ENCODE data around the gene ZNF423. TPM values are rescaled to one million over a fixed set of nuclear protein-coding genes. Genes with fewer than 3 reads are reported as not detected.

Gene ZNF423
- total and polyA plus RNA-seq, 9 of the 15 experiments (the other 6 are each of a cell fraction or from before 2014, with no cell fraction given) = not detected

DNA sequence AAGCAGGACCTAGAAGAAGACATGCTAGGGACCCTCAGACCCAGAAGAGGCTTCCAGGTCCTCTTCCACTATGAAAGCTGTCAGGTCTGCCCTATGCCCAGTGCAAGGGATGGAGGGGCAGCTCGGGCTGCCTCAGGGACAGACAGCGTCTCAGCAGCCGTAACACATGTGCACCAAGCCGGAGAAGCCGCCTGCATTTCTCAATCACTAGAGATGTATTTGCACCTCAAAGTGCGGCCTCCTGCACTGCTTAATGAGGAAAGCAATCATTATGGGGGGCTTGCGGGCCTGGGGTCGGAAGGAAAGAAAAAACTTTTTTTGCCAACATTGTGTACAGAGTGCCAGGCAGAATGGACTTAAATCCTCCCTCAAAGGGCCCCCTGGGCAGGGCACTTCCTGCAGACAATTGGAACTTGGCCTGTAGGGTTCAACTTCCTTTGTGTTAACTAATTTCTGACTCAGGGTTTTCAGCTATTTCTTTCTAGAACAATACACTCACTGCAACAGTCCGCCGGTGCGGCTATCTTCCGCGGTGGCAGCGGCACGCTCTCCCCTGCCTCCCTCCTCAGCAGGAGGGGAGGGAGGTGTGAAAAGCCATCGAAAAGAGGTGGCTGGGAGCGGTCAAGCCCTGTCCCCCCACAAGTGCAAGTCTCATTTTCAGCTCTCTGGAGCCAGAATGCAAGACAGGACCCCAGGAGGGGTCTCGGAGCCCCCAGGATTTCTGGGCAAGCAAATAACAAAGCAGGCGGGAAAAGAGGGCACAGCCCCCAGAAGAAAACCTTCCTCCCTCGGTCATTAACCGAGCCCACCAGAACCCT lies 101.2 kb downstream of the ZNF423 start:
- Histone ChIP-seq H3K9me1 (ENCODE audit: control insufficient read depth, insufficient read depth, low read length) (no peaks in the 10 kb centered on the region), H3K79me2 (ENCODE audit: control insufficient read depth, insufficient read depth, low read length) (no peaks in the 10 kb centered on the region), H3K9ac (ENCODE audit: insufficient read depth in 1 of 2, low read depth in 2 of 2, low read length in 2 of 2) (0 out of 4 replicates have a peak overlapping the region, but pooled peaks of 1 of the 2 experiments have one; percentile 35), H2AFZ (ENCODE audit: low read depth, low read length) (no peak overlapping the region), H3K9me3 (replicated peaks; ENCODE audit: control insufficient read depth, insufficient read depth, low read depth, low read length) (no peaks in the 10 kb centered on the region), H3K27ac (ENCODE audit: extremely low read depth, low read depth, low read length) (no peak overlapping the region), H3K4me1 (replicated peaks in 1 of 2; ENCODE audit: control insufficient read depth in 2 of 2, insufficient read depth in 2 of 2, low read length in 2 of 2) (no peaks in the 10 kb centered on the region; a peak in 1 of 5 replicates), H3K36me3 (ENCODE audit: control insufficient read depth, insufficient read depth, low read length) (no peaks in the 10 kb centered on the region), H3K4me2 (ENCODE audit: insufficient read depth, low read length) (no peak overlapping the region), H3K27me3 (ENCODE audit: control insufficient read depth in 2 of 2, insufficient read depth in 2 of 2, low read length in 2 of 2) (peaks cover 13 to 72% of the 10 kb centered on the region in 2 experiments; a peak in 3 of 5 replicates), H3K4me3 (no peak overlapping the region), H4K20me1 (replicated peaks; ENCODE audit: control insufficient read depth, insufficient read depth, low read length) (0 out of 2 replicates have a peak, but pooled peaks cover 3% of the 10 kb centered on the region)
- POLR2A ChIA-PET = interaction anchor here (0.7 kb wide), 1 partner anchor 86 kb away, joined by 3 read pairs; no protein-coding TSS in a partner anchor
- intact Hi-C loops (cut with micrococcal nuclease) = no loop called here
- BruUV-seq (replicated peaks) = no TSS peak
- WGBS (ENCODE audit: insufficient coverage, low coverage, missing lambda C conversion rate) = under 1% methylated on average over 16 of the region's 21 CpGs
- in situ Hi-C loops (cut with MboI) = no loop called here
- CTCF ChIA-PET (ENCODE audit: low intra/inter-chr PET ratio) = no interaction called here
- ATAC-seq = peak; percentile 51
- no peak for FAIRE-seq
- TF ChIP-seq, protein P1, sequence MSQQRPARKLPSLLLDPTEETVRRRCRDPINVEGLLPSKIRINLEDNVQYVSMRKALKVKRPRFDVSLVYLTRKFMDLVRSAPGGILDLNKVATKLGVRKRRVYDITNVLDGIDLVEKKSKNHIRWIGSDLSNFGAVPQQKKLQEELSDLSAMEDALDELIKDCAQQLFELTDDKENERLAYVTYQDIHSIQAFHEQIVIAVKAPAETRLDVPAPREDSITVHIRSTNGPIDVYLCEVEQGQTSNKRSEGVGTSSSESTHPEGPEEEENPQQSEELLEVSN (IDR thresholded peaks at IDR 0.05; ENCODE audit: borderline replicate concordance in 1 of 2, extremely low read depth in 1 of 2, insufficient read depth in 1 of 2, insufficient read length in 1 of 2, low read depth in 1 of 2, low read length in 1 of 2, poor library complexity in 1 of 2, severe bottlenecking in 1 of 2) = peak in 1 of 2 experiments; percentile 26
- TF ChIP-seq YY1 (IDR thresholded peaks at IDR 0.05; ENCODE audit: borderline replicate concordance in 1 of 3, control insufficient read depth in 1 of 3, extremely low read depth in 1 of 3, insufficient read depth in 3 of 3, insufficient read length in 1 of 3, insufficient replicate concordance in 2 of 3, low read depth in 1 of 3, low read length in 2 of 3) = no peak
- no peak for TF ChIP-seq SUPT5H (IDR thresholded peaks at IDR 0.05)
- TF ChIP-seq BMI1 (IDR thresholded peaks at IDR 0.05; ENCODE audit: low read length) = no peak
- TF ChIP-seq ZFP36 (IDR thresholded peaks at IDR 0.05; ENCODE audit: low read depth, low read length, partially characterized antibody) = no peak
- 0 out of 4 replicates have a peak, but pooled peaks of 1 of the 2 experiments have one; percentile 13 for TF ChIP-seq MAZ (CRISPR knock-in tag; conservative IDR thresholded peaks at IDR 0.05 in 1 of 2, IDR thresholded peaks at IDR 0.05 in 1 of 2)
- TF ChIP-seq L3MBTL2 (IDR thresholded peaks at IDR 0.05) = peak; percentile 35; the same call in 1 of the 2 replicates
- no peak for TF ChIP-seq NKRF (IDR thresholded peaks at IDR 0.05; ENCODE audit: borderline replicate concordance)
- no peak for TF ChIP-seq MED1 (CRISPR knock-in tag; IDR thresholded peaks at IDR 0.05; ENCODE audit: borderline replicate concordance)
- no peak for TF ChIP-seq PYGO2 (tag; IDR thresholded peaks at IDR 0.05)
- no peak for DNase-seq (ENCODE audit: extremely low read depth in 1 of 4, low spot score in 3 of 4)
